K562 (cell line): ENCODE data around the gene MMS19. TPM values are rescaled to one million over a fixed set of nuclear protein-coding genes. Genes with fewer than 3 reads are reported as not detected.

Experiments
- CTCFL ChIP-seq: IDR thresholded peaks from 2 replicates; pipeline ENCODE4 v1.6.1; 2011; ENCODE audit warnings: borderline replicate concordance, low read depth, mild to moderate bottlenecking, moderate library complexity, low read length; ENCODE audit not compliant: insufficient read depth, poor library complexity, severe bottlenecking
- EP400 ChIP-seq: fragments of 450-650 bp; IDR thresholded peaks from 2 replicates; pipeline ENCODE4 v1.6.1; 2017; ENCODE audit warnings: antibody characterized with exemption, mild to moderate bottlenecking, moderate library complexity
- GABPA ChIP-seq: fragments of 200-800 bp; sonication (Bioruptor generic); conservative IDR thresholded peaks from 2 replicates; pipeline ENCODE4 v1.6.1; 2016; ENCODE audit warnings: low read depth, missing genetic modification characterization, missing compliant biosample characterization
- GABPB1 ChIP-seq: sonication (generic); formaldehyde crosslinking; IDR thresholded peaks from 2 replicates; pipeline ENCODE4 v1.8.0; 2022; ENCODE audit warnings: mild to moderate bottlenecking, missing genetic modification reagents
- SIN3A ChIP-seq, 2 experiments: fragments of 150-350 bp in 1 of 2; IDR thresholded peaks; 2 replicates each; pipeline ENCODE4 v1.6.1; 2011 to 2016; ENCODE audit warnings: borderline replicate concordance in 2 of 2, low read depth in 2 of 2, low read length in 2 of 2, mild to moderate bottlenecking in 2 of 2, moderate library complexity in 2 of 2; ENCODE audit not compliant: control insufficient read depth in 1 of 2
- SMAD4 ChIP-seq: fragments of 250-450 bp; sonication (Bioruptor Pico); conservative IDR thresholded peaks from 2 replicates; pipeline ENCODE4 v1.8.0; 2021; ENCODE audit warnings: inconsistent platforms, mild to moderate bottlenecking, moderate library complexity
- SMC3 ChIP-seq: conservative IDR thresholded peaks from 2 replicates; pipeline ENCODE4 v1.6.1; 2011; ENCODE audit warnings: low read depth, low read length, improper control_type of control experiment; ENCODE audit not compliant: insufficient read depth
- ZNF282 ChIP-seq: sonication (generic); formaldehyde crosslinking; IDR thresholded peaks from 2 replicates; pipeline ENCODE4 v1.8.1; 2023; ENCODE audit warnings: missing genetic modification reagents
- polyA plus RNA-seq, 8 experiments: library from polyadenylated mRNA; depleted of rRNA in 4 of 8; stranded (reverse) in 5 of 8; unstranded in 3 of 8; fragments of >200 nt; fragmentation: Nextera tagmentation in 2 of 8; fragmentation: Illumina TruSeq in 1 of 8; extraction: Ambion mirVana in 2 of 8; extraction: Trizol in 1 of 8; gene quantifications; 2 replicates each; pipeline versions ENCODE4 v1.2.1 to v1.2.3, GENCODE V29; 2011 to 2014; ENCODE audit warnings: inconsistent platforms in 1 of 8, missing spikeins in 1 of 8
- total RNA-seq, 7 experiments: library from RNA; depleted of rRNA in 6 of 7; stranded (reverse); fragments of >200 nt in 6 of 7; fragmentation: Illumina TruSeq in 2 of 7; extraction: Trizol in 2 of 7; gene quantifications; 2 replicates each; pipeline versions ENCODE4 v1.2.1 to v1.2.3, GENCODE V29; 2011 to 2021; ENCODE audit warnings: low replicate concordance in 1 of 7

Gene MMS19
- total and polyA plus RNA-seq, 9 of the 15 experiments (the other 6 are each of a cell fraction or from before 2014, with no cell fraction given): 40.1 to 110 (median 62.9) TPM

- TF ChIP-seq CTCFL: no peak
- TF ChIP-seq SIN3A (IDR thresholded peaks at IDR 0.05; ENCODE audit: borderline replicate concordance in 2 of 2, control insufficient read depth in 1 of 2, low read depth in 2 of 2, low read length in 2 of 2): peak in 1 of 2 experiments; percentile 61; a peak in 1 of 4 replicates
- TF ChIP-seq ZNF282: no peak
- peak; percentile 26; the same call in 1 of the 2 replicates for TF ChIP-seq GABPB1 (CRISPR knock-in tag)
- no peak for TF ChIP-seq SMC3
- 0 out of 2 replicates have a peak, but pooled peaks have one; percentile 9 for TF ChIP-seq SMAD4 (CRISPR knock-in tag)
- TF ChIP-seq GABPA: peak; percentile 57; the same call in 1 of the 2 replicates
- peak; percentile 74 for TF ChIP-seq EP400
Observed at GRCh38 chr10:97445722-97446639, 52.2 kb downstream of the MMS19 start, which contains the start of the genes EXOSC1 and ZDHHC16 (continued).
